C4-2B (cell line): Measurements from ENCODE around the gene MGST2.

Experiments
- ZFX ChIP-seq: fragments of 450-650 bp; IDR thresholded peaks from 2 replicates; pipeline ENCODE4 v1.6.1; 2017
- TF ChIP-seq, protein P1 (sequence below): fragments of 450-650 bp; conservative IDR thresholded peaks from 2 replicates; pipeline ENCODE4 v1.5.1; 2017; ENCODE audit warnings: mild to moderate bottlenecking

DNA sequence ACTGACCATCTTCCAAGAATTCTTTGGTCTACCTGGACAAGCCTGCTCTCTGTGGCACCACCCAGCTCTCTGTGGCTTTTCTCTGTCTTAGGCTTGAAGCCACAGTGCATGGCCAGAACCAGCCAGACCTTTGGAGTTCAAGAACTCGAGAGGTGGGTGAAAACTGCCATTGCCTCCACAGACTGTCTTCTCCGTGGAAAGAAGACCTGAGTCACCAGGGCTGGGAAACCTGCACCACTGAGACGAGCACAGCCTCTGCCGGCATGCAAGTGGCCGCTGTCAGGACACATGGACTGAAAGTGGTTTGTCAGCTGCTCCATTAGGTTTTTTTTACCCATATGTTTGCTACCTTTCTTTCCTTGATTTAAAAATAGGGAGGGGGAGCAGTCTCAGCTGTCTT lies 74.5 kb downstream of the MGST2 start:
- TF ChIP-seq, protein P1, sequence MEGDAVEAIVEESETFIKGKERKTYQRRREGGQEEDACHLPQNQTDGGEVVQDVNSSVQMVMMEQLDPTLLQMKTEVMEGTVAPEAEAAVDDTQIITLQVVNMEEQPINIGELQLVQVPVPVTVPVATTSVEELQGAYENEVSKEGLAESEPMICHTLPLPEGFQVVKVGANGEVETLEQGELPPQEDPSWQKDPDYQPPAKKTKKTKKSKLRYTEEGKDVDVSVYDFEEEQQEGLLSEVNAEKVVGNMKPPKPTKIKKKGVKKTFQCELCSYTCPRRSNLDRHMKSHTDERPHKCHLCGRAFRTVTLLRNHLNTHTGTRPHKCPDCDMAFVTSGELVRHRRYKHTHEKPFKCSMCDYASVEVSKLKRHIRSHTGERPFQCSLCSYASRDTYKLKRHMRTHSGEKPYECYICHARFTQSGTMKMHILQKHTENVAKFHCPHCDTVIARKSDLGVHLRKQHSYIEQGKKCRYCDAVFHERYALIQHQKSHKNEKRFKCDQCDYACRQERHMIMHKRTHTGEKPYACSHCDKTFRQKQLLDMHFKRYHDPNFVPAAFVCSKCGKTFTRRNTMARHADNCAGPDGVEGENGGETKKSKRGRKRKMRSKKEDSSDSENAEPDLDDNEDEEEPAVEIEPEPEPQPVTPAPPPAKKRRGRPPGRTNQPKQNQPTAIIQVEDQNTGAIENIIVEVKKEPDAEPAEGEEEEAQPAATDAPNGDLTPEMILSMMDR: no peak
- TF ChIP-seq ZFX: no peak
